Measurements from ENCODE around the gene ASB1. TPM values are rescaled to one million over a fixed set of nuclear protein-coding genes. Genes with fewer than 3 reads are reported as not detected.
"Not testable (repeated sequence)": the region's sequence is repeated elsewhere in the genome, so short reads cannot be mapped to it uniquely, and the experiment has no call there.

The ASB1 gene
- polyA plus RNA-seq, 1 donor: 20.8 TPM

DNA sequence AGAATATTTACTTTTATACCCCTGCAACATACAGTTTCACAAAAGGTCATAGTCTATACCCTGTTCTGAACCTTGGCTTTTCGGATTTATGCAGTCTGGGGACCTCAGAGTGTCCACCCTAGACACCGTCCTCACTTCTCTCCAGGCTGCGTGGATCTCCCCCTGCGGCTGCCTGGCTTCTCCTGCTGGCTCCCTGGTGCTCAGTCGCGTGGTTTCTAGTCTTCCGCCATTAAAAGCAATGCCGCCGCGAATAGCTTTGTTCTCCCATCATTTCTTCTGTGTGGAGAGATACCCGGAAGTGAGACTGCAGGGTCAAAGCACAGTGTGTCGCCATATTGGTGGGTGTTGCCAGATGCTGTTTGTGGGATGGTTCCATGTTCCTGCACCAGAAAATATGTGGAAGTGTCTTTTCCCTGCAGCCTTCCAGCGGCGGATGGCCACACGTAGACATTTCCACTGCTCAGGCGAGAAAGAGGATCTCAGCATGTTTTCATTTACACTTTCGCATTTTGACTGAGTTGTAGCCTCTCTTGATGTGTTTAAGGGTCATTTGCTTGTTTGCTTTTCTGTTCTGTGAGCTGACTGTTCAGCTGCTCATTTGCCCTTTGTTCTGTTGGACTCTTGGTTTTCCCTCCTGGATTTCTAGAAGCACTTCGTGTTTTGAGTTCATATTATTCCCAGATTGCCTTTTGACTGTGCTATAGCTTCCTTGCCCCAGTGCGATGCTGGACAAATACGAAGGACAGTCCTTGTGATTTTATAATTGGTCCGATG is 22.9 kb upstream of the ASB1 start:
- WGBS (ENCODE audit: insufficient coverage, low lambda C conversion rate): no CpG with 5 or more reads among the region's 21 CpGs
- peak; percentile 51 to 78 for DNase-seq
- H3K27ac ChIP-seq (ENCODE audit: low read length): peak overlapping the region; percentile 29
- H3K4me3 ChIP-seq (ENCODE audit: low read length): no peak overlapping the region
- H3K4me1 ChIP-seq (ENCODE audit: control insufficient read depth, insufficient read depth, low read length): peaks cover 25% of the 10 kb centered on the region
- H3K36me3 ChIP-seq (ENCODE audit: control insufficient read depth, insufficient read depth, low read length): peaks cover 2% of the 10 kb centered on the region
- no peaks in the 10 kb centered on the region for H3K27me3 ChIP-seq (ENCODE audit: control insufficient read depth, insufficient read depth, low read length)
- H3K9me3 ChIP-seq (ENCODE audit: control insufficient read depth, low read depth, low read length): no peaks in the 10 kb centered on the region

DNA sequence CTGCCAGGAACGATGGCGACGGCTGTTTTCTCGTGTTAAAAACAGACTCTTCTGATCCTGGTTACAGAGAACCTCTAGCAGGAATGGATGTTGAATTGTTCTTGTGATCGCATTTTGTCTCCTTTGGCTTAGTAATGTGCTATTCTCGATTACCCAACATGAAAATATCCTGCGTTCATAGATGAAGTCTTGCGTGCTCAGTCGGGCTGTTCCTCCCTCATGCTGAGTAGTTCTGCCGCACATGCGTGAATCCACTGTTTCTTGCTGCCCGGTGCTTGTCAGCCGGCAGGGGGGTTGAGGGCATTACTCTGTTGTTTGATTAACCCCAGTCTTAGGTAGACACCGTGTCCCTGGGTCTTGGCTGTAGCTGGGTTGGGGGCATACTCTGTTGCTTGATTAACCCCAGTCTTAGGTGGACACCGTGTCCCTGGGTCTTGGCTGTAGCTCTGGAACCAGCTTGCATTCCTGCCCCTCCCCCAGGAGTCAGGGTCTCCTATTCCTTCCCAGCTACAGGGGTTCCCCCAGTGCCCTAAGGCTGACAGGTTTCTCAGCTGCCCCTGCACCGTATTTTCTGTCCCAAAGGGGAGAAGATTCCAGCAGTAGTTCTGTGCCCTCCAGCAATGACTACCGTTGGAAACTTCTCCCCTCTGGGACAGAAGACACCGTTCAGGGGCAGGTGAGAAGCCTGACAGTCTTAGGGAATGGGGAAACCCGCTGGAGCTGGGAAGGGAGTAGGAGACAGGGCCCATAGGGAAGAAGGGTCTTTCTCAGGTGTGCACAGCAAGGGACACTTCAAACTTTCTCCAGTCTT is 22.1 kb upstream of the ASB1 start:
- peak overlapping the region; percentile 29 for H3K27ac ChIP-seq (ENCODE audit: low read length)

DNA sequence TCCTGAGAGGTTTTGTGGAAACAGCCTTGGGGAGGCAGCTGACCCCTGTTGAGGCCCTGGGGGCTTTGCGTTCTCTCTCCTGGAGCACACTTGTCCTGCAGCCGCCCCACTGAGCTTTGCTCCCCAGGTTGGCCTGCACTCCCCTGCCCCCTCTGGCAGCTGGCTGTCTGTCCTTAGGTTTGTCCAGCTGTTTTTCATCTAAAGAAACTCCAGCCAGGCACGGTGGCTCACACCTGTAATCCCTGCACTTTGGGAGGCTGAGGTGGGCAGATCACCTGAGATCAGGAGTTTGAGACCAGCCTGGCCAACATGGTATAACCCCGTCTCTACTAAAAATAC is 21.5 kb upstream of the ASB1 start:
- WGBS (ENCODE audit: insufficient coverage, low lambda C conversion rate): 100% methylated on average over 1 of the region's 4 CpGs
- H3K36me3 ChIP-seq (ENCODE audit: control insufficient read depth, insufficient read depth, low read length); H3K4me3 ChIP-seq (ENCODE audit: low read length); H3K27ac ChIP-seq (ENCODE audit: low read length); DNase-seq; H3K9me3 ChIP-seq (ENCODE audit: control insufficient read depth, low read depth, low read length); H3K27me3 ChIP-seq (ENCODE audit: control insufficient read depth, insufficient read depth, low read length): not testable (repeated sequence)
- H3K4me1 ChIP-seq (ENCODE audit: control insufficient read depth, insufficient read depth, low read length): peaks cover 25% of the 10 kb centered on the region

More for the DNA sequence above, 22.1 kb upstream of the ASB1 start:
- peaks cover 25% of the 10 kb centered on the region for H3K4me1 ChIP-seq (ENCODE audit: control insufficient read depth, insufficient read depth, low read length)
- H3K4me3 ChIP-seq (ENCODE audit: low read length): no peak overlapping the region
- 90% methylated on average over 5 of the region's 19 CpGs for WGBS (ENCODE audit: insufficient coverage, low lambda C conversion rate)
- peaks cover under 1% of the 10 kb centered on the region for H3K36me3 ChIP-seq (ENCODE audit: control insufficient read depth, insufficient read depth, low read length)
- peak in 1 of 2 donors; percentile 32 for DNase-seq
- H3K27me3 ChIP-seq (ENCODE audit: control insufficient read depth, insufficient read depth, low read length): no peaks in the 10 kb centered on the region
- H3K9me3 ChIP-seq (ENCODE audit: control insufficient read depth, low read depth, low read length): no peaks in the 10 kb centered on the region

DNA sequence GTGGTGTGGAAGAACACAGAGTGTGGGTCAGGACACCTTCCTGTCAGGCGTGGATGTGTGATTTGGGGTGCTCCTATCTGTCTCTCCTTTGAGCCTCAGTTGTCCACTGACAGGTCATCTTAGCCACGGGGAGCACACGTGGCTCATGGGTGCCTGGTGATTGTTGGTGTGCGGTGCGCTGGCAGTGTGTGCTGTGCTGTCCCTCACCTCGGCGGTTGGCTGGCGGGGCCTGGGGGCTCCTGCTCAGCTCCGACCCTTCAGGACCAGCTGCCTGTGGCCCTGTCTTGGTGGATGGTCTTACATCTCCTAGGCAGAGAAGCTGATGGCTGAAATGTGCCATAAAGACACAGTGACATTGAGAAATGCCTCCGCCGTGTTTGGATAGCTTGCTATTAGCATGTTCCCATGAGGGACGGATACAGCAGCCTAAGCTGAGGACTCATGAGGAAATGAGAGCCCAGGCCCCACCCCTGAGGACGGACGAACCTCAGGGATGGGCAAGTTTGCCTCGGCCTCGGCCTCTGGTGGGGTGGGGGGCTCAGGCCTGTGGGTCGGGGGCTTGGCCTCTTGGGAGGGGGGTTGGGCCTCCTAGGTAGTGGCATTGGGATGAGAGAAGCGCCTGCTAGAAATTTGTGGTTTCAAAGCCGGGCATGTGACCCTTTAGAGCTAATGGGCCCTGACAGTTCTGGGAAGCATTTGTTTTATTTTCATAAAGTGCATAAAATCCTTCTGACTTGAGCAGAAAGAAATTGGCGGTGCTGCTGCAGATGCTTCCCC is 20.3 kb upstream of the ASB1 start:
- Histone ChIP-seq H3K36me3 (ENCODE audit: control insufficient read depth, insufficient read depth, low read length) (no peaks in the 10 kb centered on the region), H3K9me3 (ENCODE audit: control insufficient read depth, low read depth, low read length) (no peaks in the 10 kb centered on the region), H3K27me3 (ENCODE audit: control insufficient read depth, insufficient read depth, low read length) (no peaks in the 10 kb centered on the region), H3K27ac (ENCODE audit: low read length) (no peak overlapping the region), H3K4me3 (ENCODE audit: low read length) (no peak overlapping the region), H3K4me1 (ENCODE audit: control insufficient read depth, insufficient read depth, low read length) (peaks cover 23% of the 10 kb centered on the region)
- WGBS (ENCODE audit: insufficient coverage, low lambda C conversion rate): no CpG with 5 or more reads among the region's 20 CpGs
- no peak for DNase-seq

DNA sequence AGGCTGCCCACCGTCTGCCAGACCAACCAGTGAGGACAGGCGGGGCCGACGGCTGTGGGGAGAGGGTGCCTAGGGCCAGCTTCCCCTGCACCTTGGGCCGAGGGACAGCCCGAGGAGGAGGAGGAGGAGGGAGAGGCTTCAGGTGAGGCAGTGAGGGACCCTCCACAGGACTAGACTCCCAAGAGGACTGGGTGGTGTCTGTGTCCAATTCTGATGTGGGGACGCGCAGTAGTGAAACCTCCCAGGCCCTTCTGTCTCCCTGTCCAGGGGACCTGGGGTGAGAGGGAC is 19.8 kb upstream of the ASB1 start:
- no peaks in the 10 kb centered on the region for H3K27me3 ChIP-seq (ENCODE audit: control insufficient read depth, insufficient read depth, low read length)
- H3K27ac ChIP-seq (ENCODE audit: low read length): no peak overlapping the region
- no peak for DNase-seq
- peaks cover 19% of the 10 kb centered on the region for H3K4me1 ChIP-seq (ENCODE audit: control insufficient read depth, insufficient read depth, low read length)
- H3K36me3 ChIP-seq (ENCODE audit: control insufficient read depth, insufficient read depth, low read length): no peaks in the 10 kb centered on the region
- no CpG with 5 or more reads among the region's 8 CpGs for WGBS (ENCODE audit: insufficient coverage, low lambda C conversion rate)
- H3K9me3 ChIP-seq (ENCODE audit: control insufficient read depth, low read depth, low read length): no peaks in the 10 kb centered on the region
- no peak overlapping the region for H3K4me3 ChIP-seq (ENCODE audit: low read length)

DNA sequence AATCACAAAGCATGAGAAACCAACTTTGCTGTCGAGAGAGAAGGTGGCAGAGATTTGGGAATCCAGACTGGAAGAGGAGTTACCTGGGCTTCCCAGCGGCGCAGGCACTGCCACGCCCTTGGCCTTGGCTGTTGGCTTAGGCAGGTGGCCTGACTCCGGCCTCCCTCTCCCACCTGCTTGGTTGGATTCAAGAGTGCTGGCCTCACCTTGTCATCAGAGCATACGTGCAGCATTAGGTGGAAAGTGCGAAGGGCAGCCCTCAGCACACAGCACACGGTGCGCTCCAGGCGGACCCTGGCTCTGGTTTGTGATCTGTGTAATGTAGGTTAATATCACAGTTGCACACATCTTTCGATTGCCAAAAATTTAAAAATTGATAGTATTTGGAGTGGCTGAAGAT is 19.2 kb upstream of the ASB1 start:
- Histone ChIP-seq H3K9me3 (ENCODE audit: control insufficient read depth, low read depth, low read length) (no peaks in the 10 kb centered on the region), H3K27ac (ENCODE audit: low read length) (no peak overlapping the region), H3K4me3 (ENCODE audit: low read length) (no peak overlapping the region), H3K27me3 (ENCODE audit: control insufficient read depth, insufficient read depth, low read length) (no peaks in the 10 kb centered on the region), H3K4me1 (ENCODE audit: control insufficient read depth, insufficient read depth, low read length) (peaks cover 19% of the 10 kb centered on the region), H3K36me3 (ENCODE audit: control insufficient read depth, insufficient read depth, low read length) (no peaks in the 10 kb centered on the region)
- DNase-seq: peak in 1 of 2 donors; percentile 45
- WGBS (ENCODE audit: insufficient coverage, low lambda C conversion rate): 100% methylated on average over 1 of the region's 11 CpGs

DNA sequence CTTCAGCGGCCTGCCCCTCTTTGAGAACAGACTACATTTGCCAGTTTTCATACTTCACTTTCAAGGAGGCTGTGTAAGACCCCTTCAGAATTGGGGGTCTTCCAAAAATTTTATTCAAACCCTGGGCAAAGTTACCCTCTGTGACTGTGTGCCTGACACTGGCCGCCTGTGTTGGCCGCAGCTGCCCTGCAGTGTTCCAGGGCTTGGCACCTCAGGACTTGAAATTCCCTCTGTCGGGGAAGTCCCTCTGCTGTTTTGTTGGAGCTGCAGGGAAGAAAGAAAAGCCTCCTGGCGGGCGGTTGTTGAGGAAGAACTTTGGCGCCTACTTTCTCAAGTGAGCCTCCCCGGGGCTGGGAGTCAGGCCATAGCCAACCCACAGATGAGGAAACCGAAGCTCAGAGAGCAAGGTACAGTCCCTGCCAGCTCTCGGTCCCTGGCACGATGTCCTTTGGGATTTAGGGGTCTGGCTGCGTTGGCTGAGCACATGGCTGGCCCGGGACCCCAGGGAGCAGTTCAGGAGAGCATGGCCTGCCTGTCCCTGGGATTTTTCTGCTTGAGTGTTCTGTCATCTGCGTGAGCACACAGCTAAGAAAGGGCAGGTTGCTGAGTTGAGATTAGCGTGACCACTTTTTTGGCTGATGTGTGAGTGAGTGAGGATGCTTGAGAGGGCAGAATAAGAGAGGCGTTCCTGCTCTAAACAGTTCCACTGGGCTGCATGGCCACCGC is 17.9 kb upstream of the ASB1 start:
- no peak for DNase-seq
- no peak overlapping the region for H3K27ac ChIP-seq (ENCODE audit: low read length)
- H3K4me3 ChIP-seq (ENCODE audit: low read length): no peak overlapping the region
- no peaks in the 10 kb centered on the region for H3K9me3 ChIP-seq (ENCODE audit: control insufficient read depth, low read depth, low read length)
- H3K36me3 ChIP-seq (ENCODE audit: control insufficient read depth, insufficient read depth, low read length): no peaks in the 10 kb centered on the region
- H3K4me1 ChIP-seq (ENCODE audit: control insufficient read depth, insufficient read depth, low read length): peaks cover 11% of the 10 kb centered on the region
- no peaks in the 10 kb centered on the region for H3K27me3 ChIP-seq (ENCODE audit: control insufficient read depth, insufficient read depth, low read length)
- no CpG with 5 or more reads among the region's 17 CpGs for WGBS (ENCODE audit: insufficient coverage, low lambda C conversion rate)

DNA sequence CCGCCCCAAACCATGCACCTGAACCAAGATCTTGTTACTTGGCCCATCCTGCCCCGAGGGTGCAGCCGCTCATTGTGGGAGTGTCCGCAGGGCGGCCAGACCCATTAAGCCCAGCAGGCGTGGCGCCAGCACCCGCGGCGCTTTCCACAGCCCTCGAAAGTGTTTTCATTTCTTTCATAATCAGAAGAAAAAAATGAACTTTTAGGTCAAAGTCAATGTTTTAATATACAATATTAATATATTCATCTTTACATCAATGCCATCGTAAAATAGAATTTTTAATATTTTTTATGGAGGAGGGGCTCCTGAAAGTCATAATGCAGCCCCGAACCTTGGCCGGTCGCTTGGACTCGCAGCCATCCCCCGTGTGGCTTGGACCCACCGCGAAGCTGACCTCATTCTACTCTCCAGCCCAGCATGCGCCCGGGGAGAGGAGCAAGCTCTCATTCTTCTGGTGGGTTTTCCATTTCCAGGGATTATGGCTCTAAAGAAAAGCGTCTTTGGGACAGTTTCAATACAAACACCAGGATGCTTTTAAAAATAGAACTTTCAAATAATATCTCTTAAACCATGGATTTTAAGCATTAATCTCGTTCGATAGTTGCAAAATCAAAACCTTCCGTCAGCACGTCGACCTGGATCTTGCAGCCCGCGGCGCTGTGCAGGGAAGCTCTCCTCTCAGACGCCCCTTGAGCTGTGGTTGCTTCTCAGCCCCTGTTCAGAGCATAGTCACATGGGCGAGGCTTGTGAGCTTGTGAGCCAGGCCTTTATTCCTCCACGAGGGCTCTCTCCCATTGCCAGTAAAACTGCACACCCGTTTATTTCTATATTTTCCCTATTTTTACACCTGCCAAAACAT is 17.2 kb upstream of the ASB1 start:
- Histone ChIP-seq H3K36me3 (ENCODE audit: control insufficient read depth, insufficient read depth, low read length) (no peaks in the 10 kb centered on the region), H3K4me3 (ENCODE audit: low read length) (no peak overlapping the region), H3K4me1 (ENCODE audit: control insufficient read depth, insufficient read depth, low read length) (peaks cover 6% of the 10 kb centered on the region), H3K9me3 (ENCODE audit: control insufficient read depth, low read depth, low read length) (no peaks in the 10 kb centered on the region), H3K27me3 (ENCODE audit: control insufficient read depth, insufficient read depth, low read length) (no peaks in the 10 kb centered on the region), H3K27ac (ENCODE audit: low read length) (no peak overlapping the region)
- DNase-seq: no peak
- 100% methylated on average over 2 of the region's 34 CpGs for WGBS (ENCODE audit: insufficient coverage, low lambda C conversion rate)

DNA sequence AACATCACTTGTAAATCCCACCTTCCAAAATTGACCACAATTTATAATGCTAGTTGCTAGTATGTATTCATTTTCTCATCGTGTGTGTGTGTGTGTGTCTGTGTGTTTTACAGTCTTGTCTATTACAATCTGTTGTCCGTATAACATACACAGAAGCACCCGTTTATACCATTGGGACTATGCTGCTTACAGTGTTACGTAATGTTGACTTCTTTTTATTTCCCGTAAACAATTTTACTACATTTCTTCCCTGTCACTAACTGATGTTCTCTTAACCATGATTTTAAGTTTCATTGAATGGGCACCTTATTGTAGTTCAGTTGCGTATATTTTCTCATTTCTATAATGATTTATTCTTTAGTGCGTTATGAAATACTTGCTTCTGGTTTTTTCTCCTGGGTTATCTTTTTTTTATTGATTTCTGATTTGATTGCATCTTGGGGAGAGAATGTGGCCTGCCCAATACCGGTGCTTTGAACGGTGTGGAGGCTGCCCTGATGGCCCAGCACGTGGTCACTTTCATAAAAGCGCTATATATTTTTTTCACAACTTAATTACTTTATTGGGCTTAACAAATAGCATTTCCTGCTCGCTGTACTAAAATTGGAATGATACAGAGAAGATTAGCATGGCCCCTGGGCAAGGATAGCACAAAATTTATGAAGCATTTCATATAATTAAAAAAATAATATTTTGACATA is 14.5 kb upstream of the ASB1 start:
- H3K36me3 ChIP-seq (ENCODE audit: control insufficient read depth, insufficient read depth, low read length): no peaks in the 10 kb centered on the region
- 92% methylated on average over 6 of the region's 12 CpGs for WGBS (ENCODE audit: insufficient coverage, low lambda C conversion rate)
- no peak overlapping the region for H3K27ac ChIP-seq (ENCODE audit: low read length)
- no peaks in the 10 kb centered on the region for H3K4me1 ChIP-seq (ENCODE audit: control insufficient read depth, insufficient read depth, low read length)
- peaks cover 8% of the 10 kb centered on the region for H3K9me3 ChIP-seq (ENCODE audit: control insufficient read depth, low read depth, low read length)
- no peak overlapping the region for H3K4me3 ChIP-seq (ENCODE audit: low read length)
- no peaks in the 10 kb centered on the region for H3K27me3 ChIP-seq (ENCODE audit: control insufficient read depth, insufficient read depth, low read length)
- no peak for DNase-seq

All from large intestine (tissue), 3 donors.